ENCODE results near the gene RSPH1.

The RSPH1 gene

GRCh38 chr21:42426876-42427480 is 69.0 kb downstream of the RSPH1 start:
- no peak for DNase-seq (ENCODE audit: low spot score)

DNA sequence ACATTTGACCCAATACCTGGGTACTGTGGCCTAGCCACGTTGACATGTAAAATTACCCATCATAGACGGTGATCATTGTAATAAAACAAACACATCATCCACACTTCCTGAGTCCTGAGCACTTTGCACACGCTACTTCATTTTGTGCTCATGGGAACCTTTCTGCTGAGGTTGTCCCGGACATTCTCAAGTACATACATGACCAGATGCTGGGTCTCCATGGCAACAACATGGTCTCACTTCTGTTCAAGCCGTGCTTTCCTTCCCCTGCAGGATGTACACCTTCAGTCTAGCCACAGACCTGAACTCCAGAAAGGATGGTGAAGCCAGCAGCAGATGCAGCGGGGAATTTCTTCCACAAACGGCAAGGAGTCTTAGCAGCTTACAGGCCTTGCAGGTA is 69.6 kb downstream of the RSPH1 start:
- no peak for DNase-seq (ENCODE audit: low spot score)

DNA sequence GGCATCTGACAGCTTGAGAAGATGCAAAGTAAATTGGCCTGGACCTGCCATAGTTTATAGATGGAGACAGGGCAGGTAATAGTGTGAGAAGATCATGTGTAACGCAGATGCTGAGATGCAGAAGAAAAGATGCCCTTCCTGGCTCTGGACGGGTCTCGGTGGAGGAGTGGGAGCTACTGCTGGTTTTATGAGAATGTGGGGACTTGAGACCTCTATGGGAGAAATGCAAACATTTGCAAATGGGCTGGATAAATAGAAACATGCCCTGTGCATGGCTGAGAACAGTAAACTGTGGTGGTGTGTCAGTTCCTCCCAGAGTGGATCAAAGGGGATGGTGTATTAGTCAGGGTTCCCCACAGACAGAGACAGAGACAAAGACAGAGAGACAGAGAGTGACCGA is 70.4 kb downstream of the RSPH1 start:
- DNase-seq (ENCODE audit: low spot score): no peak

DNA sequence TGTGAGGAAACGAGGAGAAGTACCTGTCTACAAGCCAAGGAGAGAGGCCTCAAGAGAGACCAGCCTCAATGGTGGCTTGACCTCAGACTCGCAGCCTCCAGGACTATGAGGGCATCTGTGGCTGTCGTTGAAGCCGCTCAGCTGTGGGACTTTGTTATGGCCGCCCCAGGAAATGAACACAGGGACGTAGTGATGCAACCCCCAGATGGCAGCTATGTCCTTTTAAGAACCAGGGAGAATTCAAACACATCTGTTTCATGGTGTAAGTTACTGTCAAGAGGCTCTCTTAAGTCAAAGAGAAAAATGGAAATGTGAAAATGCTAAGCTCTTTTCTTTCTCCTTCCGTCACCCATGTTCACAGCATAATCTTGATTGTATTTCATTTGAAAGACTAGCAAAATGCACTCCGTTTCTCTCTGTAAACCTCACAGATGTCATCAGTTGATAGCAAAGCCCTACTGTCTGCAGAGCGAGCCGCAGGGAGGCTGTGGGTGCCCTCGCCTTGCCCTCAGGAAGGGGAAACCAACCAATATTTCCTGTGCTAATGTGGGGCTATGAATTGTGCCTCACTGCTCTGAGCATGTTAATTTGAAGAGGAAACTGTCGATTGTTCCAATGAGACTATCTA is 71.0 kb downstream of the RSPH1 start:
- no peak for DNase-seq (ENCODE audit: low spot score)

DNA sequence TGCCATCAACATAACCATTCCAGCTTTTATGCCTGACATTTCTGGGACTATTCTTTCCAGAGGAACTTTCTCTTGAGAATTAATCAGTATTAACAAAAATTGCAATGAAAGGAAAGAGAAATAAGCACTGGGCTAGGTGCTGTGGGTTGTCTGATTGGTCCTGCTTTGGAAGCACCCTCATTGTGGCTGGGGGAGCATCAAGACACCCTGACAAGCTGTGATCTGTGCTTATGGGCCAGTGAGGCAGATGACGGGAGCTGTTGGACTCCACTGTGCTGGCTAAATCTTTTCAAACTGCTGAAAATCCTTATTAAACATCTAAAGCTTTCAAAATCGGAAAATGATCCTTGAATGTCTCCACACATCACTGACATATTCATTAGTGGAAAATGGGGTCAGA is 72.3 kb downstream of the RSPH1 start:
- no peak for DNase-seq (ENCODE audit: low spot score)

DNA sequence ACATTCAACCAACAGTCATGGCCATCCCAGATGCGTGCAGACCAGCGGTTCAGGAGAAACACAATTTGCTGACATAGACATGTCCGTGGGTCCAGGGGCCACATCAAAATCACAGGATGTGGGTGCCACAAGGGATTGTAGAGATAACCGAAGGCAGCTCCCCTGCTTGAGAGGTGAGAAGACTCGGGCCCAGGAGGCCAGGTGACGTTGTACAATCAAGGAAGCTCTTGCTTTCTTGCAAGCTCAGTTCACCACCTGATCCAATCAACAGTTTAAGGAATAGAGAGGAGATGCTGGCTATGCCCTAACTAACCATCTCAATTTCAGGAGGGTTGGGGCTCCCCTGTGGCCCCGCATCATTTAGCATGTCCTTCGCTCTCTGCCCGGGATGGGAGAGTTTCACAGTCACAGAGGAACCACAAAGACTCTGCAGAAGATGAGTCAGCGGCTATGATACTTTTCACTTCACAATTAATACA is 72.8 kb downstream of the RSPH1 start:
- DNase-seq (ENCODE audit: low spot score): no peak

Measured in COLO829 (cell line).